ENCODE data around the gene PCNX2.

Gene PCNX2

DNA sequence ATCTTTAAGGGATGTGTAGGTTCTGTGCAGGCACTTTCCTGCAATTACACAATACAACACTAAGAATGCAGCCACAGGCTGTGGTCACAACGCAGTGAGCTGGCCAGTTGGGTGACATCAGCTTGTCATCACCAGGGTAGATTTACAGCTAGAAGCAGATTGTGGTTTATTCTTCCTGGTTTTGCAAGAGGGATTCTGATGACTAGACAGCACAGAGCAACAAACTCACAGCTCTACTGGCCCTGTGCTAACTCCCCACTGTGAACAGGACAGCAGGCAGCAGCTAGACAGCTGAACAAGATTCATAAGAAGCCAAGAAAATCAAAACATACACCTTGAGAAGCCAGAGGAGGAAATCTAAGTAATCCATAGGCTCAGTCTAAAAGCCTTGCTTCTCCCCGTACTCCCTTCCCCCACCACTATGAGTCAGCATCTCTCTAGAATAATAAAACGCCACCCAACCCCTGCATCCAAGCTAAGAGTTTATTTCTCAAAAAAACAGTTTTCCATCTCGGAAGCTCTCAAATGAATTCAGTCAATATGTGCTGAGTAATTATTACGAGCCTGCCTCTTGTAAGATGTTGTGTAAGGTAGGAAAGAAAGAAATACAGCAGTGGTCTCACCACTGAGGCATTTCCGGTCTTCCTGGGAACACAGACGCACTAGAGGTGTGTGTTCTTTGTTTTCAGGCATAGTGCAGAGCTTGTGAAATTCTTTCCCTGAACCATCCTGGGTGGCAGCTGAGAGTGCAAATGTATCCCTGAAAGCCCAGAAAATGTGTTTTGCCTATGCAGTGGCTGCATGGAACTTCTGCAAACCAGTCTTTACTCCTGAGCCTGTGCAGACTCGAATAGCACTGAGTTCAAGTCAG lies 182.3 kb downstream of the PCNX2 start:
- TF ChIP-seq CTCF (IDR thresholded peaks at IDR 0.05; ENCODE audit: insufficient read depth, low read length, poor library complexity, severe bottlenecking) = no peak
- no peak for TF ChIP-seq EZH2phosphoT487 (conservative IDR thresholded peaks at IDR 0.05; ENCODE audit: low read length)
- H3K9me3 ChIP-seq (ENCODE audit: insufficient read depth, low read length) = no peaks in the 10 kb centered on the region
- H3K9me2 ChIP-seq (replicated peaks; ENCODE audit: insufficient read depth, low read length) = no peaks in the 10 kb centered on the region
- H4K20me1 ChIP-seq (ENCODE audit: low read depth, low read length) = no peaks in the 10 kb centered on the region
- H3K27ac ChIP-seq (ENCODE audit: low read depth, low read length) = no peak overlapping the region
- no peaks in the 10 kb centered on the region for H3K36me3 ChIP-seq (ENCODE audit: low read length)
- no peaks in the 10 kb centered on the region for H3K79me2 ChIP-seq (ENCODE audit: insufficient read depth, low read length)
- no peaks in the 10 kb centered on the region for H3K27me3 ChIP-seq (ENCODE audit: low read length)
- H3K4me2 ChIP-seq (ENCODE audit: low read depth, low read length, poor library complexity, severe bottlenecking) = no peak overlapping the region
- no peak overlapping the region for H2AFZ ChIP-seq (ENCODE audit: low read depth, low read length, severe bottlenecking)
- H3K4me3 ChIP-seq (ENCODE audit: insufficient read depth, low read length, poor library complexity, severe bottlenecking) = no peak overlapping the region
- H3F3A ChIP-seq (ENCODE audit: insufficient read depth) = no peaks in the 10 kb centered on the region
- H3K9ac ChIP-seq (ENCODE audit: low read length) = no peak overlapping the region

- Histone ChIP-seq H3K9ac (ENCODE audit: low read length) (no peak overlapping the region), H3K27me3 (ENCODE audit: low read length) (no peaks in the 10 kb centered on the region), H3K9me3 (ENCODE audit: insufficient read depth, low read length) (no peaks in the 10 kb centered on the region), H3K79me2 (ENCODE audit: insufficient read depth, low read length) (no peaks in the 10 kb centered on the region), H3K4me3 (ENCODE audit: insufficient read depth, low read length, poor library complexity, severe bottlenecking) (no peak overlapping the region), H3K36me3 (ENCODE audit: low read length) (no peaks in the 10 kb centered on the region), H3F3A (ENCODE audit: insufficient read depth) (no peaks in the 10 kb centered on the region), H4K20me1 (ENCODE audit: low read depth, low read length) (no peaks in the 10 kb centered on the region), H3K27ac (ENCODE audit: low read depth, low read length) (no peak overlapping the region), H3K4me2 (ENCODE audit: low read depth, low read length, poor library complexity, severe bottlenecking) (no peak overlapping the region), H3K9me2 (replicated peaks; ENCODE audit: insufficient read depth, low read length) (no peaks in the 10 kb centered on the region), H2AFZ (ENCODE audit: low read depth, low read length, severe bottlenecking) (no peak overlapping the region)
- TF ChIP-seq EZH2phosphoT487 (conservative IDR thresholded peaks at IDR 0.05; ENCODE audit: low read length) (no peak), CTCF (IDR thresholded peaks at IDR 0.05; ENCODE audit: insufficient read depth, low read length, poor library complexity, severe bottlenecking) (no peak)
These were observed 183.1 kb downstream of the PCNX2 start for GRCh38 chr1:233112186-233113008.

- Histone ChIP-seq H3K4me2 (ENCODE audit: low read depth, low read length, poor library complexity, severe bottlenecking) (no peak overlapping the region), H3K36me3 (ENCODE audit: low read length) (no peaks in the 10 kb centered on the region), H3K27me3 (ENCODE audit: low read length) (no peaks in the 10 kb centered on the region), H3F3A (ENCODE audit: insufficient read depth) (no peaks in the 10 kb centered on the region), H3K9ac (ENCODE audit: low read length) (no peak overlapping the region), H3K79me2 (ENCODE audit: insufficient read depth, low read length) (no peaks in the 10 kb centered on the region), H2AFZ (ENCODE audit: low read depth, low read length, severe bottlenecking) (no peak overlapping the region), H3K27ac (ENCODE audit: low read depth, low read length) (no peak overlapping the region), H3K9me2 (replicated peaks; ENCODE audit: insufficient read depth, low read length) (no peaks in the 10 kb centered on the region), H3K9me3 (ENCODE audit: insufficient read depth, low read length) (no peaks in the 10 kb centered on the region), H3K4me3 (ENCODE audit: insufficient read depth, low read length, poor library complexity, severe bottlenecking) (no peak overlapping the region), H4K20me1 (ENCODE audit: low read depth, low read length) (no peaks in the 10 kb centered on the region)
- TF ChIP-seq EZH2phosphoT487 (conservative IDR thresholded peaks at IDR 0.05; ENCODE audit: low read length) (no peak), CTCF (IDR thresholded peaks at IDR 0.05; ENCODE audit: insufficient read depth, low read length, poor library complexity, severe bottlenecking) (no peak)
These were observed 183.8 kb downstream of the PCNX2 start for GRCh38 chr1:233111731-233112130.
